HG03469 (cell line): ENCODE data around the gene RAP1B.

Source experiments
- ATAC-seq: cut with Tn5 transposase; IDR thresholded peaks from one replicate; pipeline ENCODE4 v1.9.1; 2021; ENCODE audit warnings: mild to moderate bottlenecking, moderate library complexity, moderate number of reproducible peaks; ENCODE audit not compliant: unreplicated experiment

RAP1B gene

GRCh38 chr12:68611094-68611805, 551 bp downstream of the RAP1B start:
- ATAC-seq: no peak

- ATAC-seq: no peak
Measured at GRCh38 chr12:68611806-68612160, 1.1 kb downstream of the RAP1B start.

- ATAC-seq: no peak
Measured at GRCh38 chr12:68612202-68612601, 1.5 kb downstream of the RAP1B start.

GRCh38 chr12:68612697-68613096, 2.0 kb downstream of the RAP1B start:
- ATAC-seq: no peak

- no peak for ATAC-seq
Measured at GRCh38 chr12:68613209-68613904, 2.7 kb downstream of the RAP1B start.

- ATAC-seq: no peak
Measured at GRCh38 chr12:68614105-68614679, 3.5 kb downstream of the RAP1B start.

- ATAC-seq: no peak
Measured at GRCh38 chr12:68614769-68615168, 4.1 kb downstream of the RAP1B start.

GRCh38 chr12:68617160-68617926, 6.6 kb downstream of the RAP1B start:
- no peak for ATAC-seq

- ATAC-seq: no peak
Measured at GRCh38 chr12:68619541-68619940, 8.8 kb downstream of the RAP1B start.

- no peak for ATAC-seq
Measured at GRCh38 chr12:68620519-68621471, 10.1 kb downstream of the RAP1B start.

- no peak for ATAC-seq
Measured at GRCh38 chr12:68621472-68622081, 10.9 kb downstream of the RAP1B start.

GRCh38 chr12:68622250-68622649, 11.6 kb downstream of the RAP1B start:
- ATAC-seq: no peak

- ATAC-seq: no peak
Measured at GRCh38 chr12:68623059-68623458, 12.4 kb downstream of the RAP1B start.

GRCh38 chr12:68623984-68624383, 13.3 kb downstream of the RAP1B start:
- ATAC-seq: no peak

GRCh38 chr12:68624933-68625332, 14.2 kb downstream of the RAP1B start:
- no peak for ATAC-seq

- ATAC-seq: no peak
Measured at GRCh38 chr12:68627673-68628319, 17.1 kb downstream of the RAP1B start.

- ATAC-seq: no peak
Measured at GRCh38 chr12:68628698-68629097, 18.0 kb downstream of the RAP1B start.

- ATAC-seq: no peak
Measured at GRCh38 chr12:68630050-68630449, 19.4 kb downstream of the RAP1B start.

GRCh38 chr12:68630598-68630997, 19.9 kb downstream of the RAP1B start:
- no peak for ATAC-seq
